SK-N-SH (cell line): ENCODE data around the gene WBP2. TPM values are rescaled to one million over a fixed set of nuclear protein-coding genes. Genes with fewer than 3 reads are reported as not detected.

ENCODE experiments used
- CTCF ChIA-PET: fragments of 300-600, 350-600 bp; formaldehyde crosslinking; extraction: SDS; loops from one replicate; lab custom pipeline; 2021; lab: Yijun Ruan, JAX
- POLR2A ChIA-PET: fragments of 350-600 bp; sonication (Branson Sonifier 250); formaldehyde crosslinking; extraction: SDS; loops from one replicate; lab custom pipeline; 2020; ENCODE audit warnings: antibody characterized with exemption, inconsistent platforms; lab: Yijun Ruan, JAX
- DNase-seq: peaks from one replicate; pipeline ENCODE4 v3.0.0; 2012
- H2AFZ ChIP-seq: fragments of 200-600 bp; sonication (generic); 2 replicates; pipeline ENCODE4 v1.8.1; 2016; ENCODE audit warnings: antibody characterized with exemption, mild to moderate bottlenecking, low read depth
- H3F3A ChIP-seq: fragments of 200-600 bp; sonication (generic); replicated peaks from 2 replicates; pipeline ENCODE3; 2016; ENCODE audit warnings: antibody characterized with exemption, mild to moderate bottlenecking; ENCODE audit not compliant: insufficient read depth
- H3K27ac ChIP-seq, 2 experiments: fragments of 200-500 bp in 1 of 2; fragments of 200-600 bp in 1 of 2; sonication (Bioruptor generic) in 1 of 2; sonication (generic), shearing (Covaris generic) in 1 of 2; 2 replicates each; pipeline versions ENCODE4 v1.5.1 to v1.6.1; 2014 to 2016; ENCODE audit warnings: low read depth in 2 of 2, inconsistent platforms in 1 of 2, low read length in 1 of 2, mild to moderate bottlenecking in 1 of 2, mixed read lengths in 1 of 2
- H3K27me3 ChIP-seq: fragments of 200-600 bp; sonication (generic), shearing (Covaris generic); 2 replicates; pipeline ENCODE4 v1.6.1; 2016; ENCODE audit warnings: mixed run types; ENCODE audit not compliant: insufficient read depth
- H3K36me3 ChIP-seq, 2 experiments: fragments of 200-500 bp in 1 of 2; fragments of 200-600 bp in 1 of 2; sonication (Bioruptor generic) in 1 of 2; sonication (generic) in 1 of 2; replicated peaks in 1 of 2; 2 replicates each; pipeline versions ENCODE3 to v1.5.1; 2014 to 2016; ENCODE audit warnings: low read length in 1 of 2, mild to moderate bottlenecking in 1 of 2; ENCODE audit not compliant: insufficient read depth in 2 of 2, control insufficient read depth in 1 of 2
- H3K4me1 ChIP-seq, 2 experiments: fragments of 200-500 bp in 1 of 2; fragments of 200-600 bp in 1 of 2; sonication (Bioruptor generic) in 1 of 2; sonication (generic), shearing (Covaris generic) in 1 of 2; 2 replicates each; pipeline versions ENCODE4 v1.5.1 to v1.6.1; 2014 to 2016; ENCODE audit warnings: low read depth in 1 of 2, low read length in 1 of 2, mixed run types in 1 of 2; ENCODE audit not compliant: insufficient read depth in 2 of 2, control insufficient read depth in 1 of 2
- H3K4me2 ChIP-seq: fragments of 200-600 bp; sonication (generic), shearing (Covaris generic); 2 replicates; pipeline ENCODE4 v1.6.1; 2017; ENCODE audit warnings: mixed run types
- H3K4me3 ChIP-seq, 2 experiments: fragments of 200-500 bp in 1 of 2; fragments of 200-600 bp in 1 of 2; sonication (Bioruptor generic) in 1 of 2; sonication (generic), shearing (Covaris generic) in 1 of 2; 2 replicates each; pipeline versions ENCODE4 v1.5.1 to v1.8.1; 2014 to 2016; ENCODE audit warnings: low read depth in 2 of 2, inconsistent platforms in 1 of 2, low read length in 1 of 2, mild to moderate bottlenecking in 1 of 2, mixed read lengths in 1 of 2, moderate library complexity in 1 of 2
- H3K79me2 ChIP-seq: fragments of 200-600 bp; sonication (generic); 2 replicates; pipeline ENCODE4 v1.8.1; 2017; ENCODE audit warnings: mild to moderate bottlenecking; ENCODE audit not compliant: insufficient read depth
- H3K9ac ChIP-seq: fragments of 200-600 bp; sonication (generic); 2 replicates; pipeline ENCODE4 v1.6.1; 2017; ENCODE audit warnings: mixed run types
- H3K9me2 ChIP-seq: fragments of 200-600 bp; sonication (generic); 2 replicates; pipeline ENCODE4 v1.6.1; 2017; ENCODE audit warnings: mixed run types
- H3K9me3 ChIP-seq: fragments of 200-600 bp; sonication (generic); 2 replicates; pipeline ENCODE4 v1.6.1; 2017; ENCODE audit warnings: mixed run types, mild to moderate bottlenecking, moderate library complexity
- H4K20me1 ChIP-seq: fragments of 200-600 bp; sonication (generic); 2 replicates; pipeline ENCODE4 v1.6.1; 2017; ENCODE audit warnings: mild to moderate bottlenecking, mixed run types; ENCODE audit not compliant: insufficient read depth
- CTCF ChIP-seq: fragments of 200-600 bp; sonication (generic); IDR thresholded peaks from 2 replicates; pipeline ENCODE4 v1.6.1; 2017; ENCODE audit warnings: antibody characterized with exemption, mild to moderate bottlenecking, moderate library complexity
- FOSL2 ChIP-seq: IDR thresholded peaks from 2 replicates; pipeline ENCODE4 v1.4.0; 2012; ENCODE audit warnings: low read depth, mild to moderate bottlenecking, moderate library complexity, borderline replicate concordance
- IRF3 ChIP-seq: fragments of 150-350 bp; IDR thresholded peaks from 2 replicates; pipeline ENCODE4 v1.6.1; 2016; ENCODE audit warnings: mild to moderate bottlenecking, low read depth, low read length
- MAX ChIP-seq: IDR thresholded peaks from 2 replicates; pipeline ENCODE4 v1.4.0; 2012; ENCODE audit warnings: low read depth
- PBX3 ChIP-seq: IDR thresholded peaks from 2 replicates; pipeline ENCODE4; 2012
- RCOR1 ChIP-seq: fragments of 150-350 bp; IDR thresholded peaks from 2 replicates; pipeline ENCODE4 v1.6.1; 2017; ENCODE audit warnings: antibody characterized with exemption, low read length
- RXRA ChIP-seq: IDR thresholded peaks from 2 replicates; pipeline ENCODE4 v1.4.0; 2012; ENCODE audit warnings: low read depth, mild to moderate bottlenecking, borderline replicate concordance
- USF1 ChIP-seq: IDR thresholded peaks from 2 replicates; pipeline ENCODE4 v1.4.0; 2012; ENCODE audit warnings: low read depth, borderline replicate concordance
- ZBTB33 ChIP-seq: IDR thresholded peaks from 2 replicates; pipeline ENCODE4 v1.4.0; 2012; ENCODE audit warnings: low read depth, borderline replicate concordance
- WGBS: methylation state at CpG from one replicate; pipeline ENCODE4 v1.1.6; 2017; ENCODE audit warnings: low lambda C conversion rate; 5-methylcytosine and 5-hydroxymethylcytosine counted together
- polyA plus RNA-seq, 3 experiments: library from polyadenylated mRNA; depleted of rRNA; stranded (reverse); fragments of >200 nt; gene quantifications; 2 replicates each; pipeline ENCODE4 v1.2.3, GENCODE V29; 2012

The WBP2 gene
- polyA plus RNA-seq, 1 of the 3 experiments (the other 2 are of a cell fraction), result 55.8 TPM

GRCh38 chr17:75896415-75897159 lies 41.5 kb upstream of the WBP2 start, which contains the start of gene TRIM65 (continued):
- peak; percentile 10; the same call in 1 of the 2 replicates for TF ChIP-seq PBX3
- TF ChIP-seq RXRA, result no peak
- no peak for TF ChIP-seq ZBTB33

GRCh38 chr17:75895370-75896155 lies 40.4 kb upstream of the WBP2 start:
- Histone ChIP-seq H3K79me2 (peaks cover 32% of the 10 kb centered on the region), H3K9me3 (no peaks in the 10 kb centered on the region), H3F3A (peaks cover 14% of the 10 kb centered on the region), H3K4me3 (peak overlapping the region; percentile 73 to 76), H3K9me2 (no peaks in the 10 kb centered on the region), H3K9ac (peak overlapping the region; percentile 87), H3K4me2 (peak overlapping the region; percentile 94), H3K27ac (peak overlapping the region in 1 of 2 experiments; percentile 69; a peak in 2 of 4 replicates), H4K20me1 (no peaks in the 10 kb centered on the region), H3K36me3 (peaks cover 5 to 42% of the 10 kb centered on the region in 2 experiments), H3K27me3 (no peaks in the 10 kb centered on the region), H2AFZ (peak overlapping the region; percentile 80; the same call in 1 of the 2 replicates), H3K4me1 (peaks cover 9 to 13% of the 10 kb centered on the region in 2 experiments; a peak in 3 of 4 replicates)
- ChIA-PET CTCF (interaction anchor here (0.7 to 16.0 kb wide), 25 partner anchors 10 to 384 kb away, joined by 3 to 214 read pairs (median 6); partner anchors contain the start of genes FBF1, MRPL38, SMIM5 and TRIM47), POLR2A (interaction anchor here (1.0 to 2.4 kb wide), 9 partner anchors 9 to 142 kb away, joined by 3 to 12 read pairs (median 5); partner anchors contain the start of genes ACOX1, MRPL38, TRIM47 and WBP2)
- WGBS, result 78% methylated on average over 28 of the region's 28 CpGs
- no peak for TF ChIP-seq IRF3
- no peak for TF ChIP-seq FOSL2
- no peak for TF ChIP-seq RCOR1
- TF ChIP-seq CTCF, result peak; percentile 57
- TF ChIP-seq USF1, result no peak
- TF ChIP-seq MAX, result no peak
- DNase-seq, result peak; percentile 85
